Neuronal stem cell (in vitro differentiated cells): ENCODE measurements around the gene SIL1. TPM values are rescaled to one million over a fixed set of nuclear protein-coding genes. Genes with fewer than 3 reads are reported as not detected.

Experiments
- DNase-seq: peaks from one replicate; pipeline ENCODE4 v3.0.0-alpha.2; 2013; ENCODE audit warnings: low spot score
- H2AFZ ChIP-seq: one replicate; pipeline ENCODE4 v1.6.1; 2013; ENCODE audit warnings: mild to moderate bottlenecking, low read length, inconsistent platforms
- H2AK5ac ChIP-seq: 2 replicates; pipeline ENCODE4 v1.6.1; 2013; ENCODE audit warnings: low read depth, mild to moderate bottlenecking, inconsistent platforms, low read length, moderate library complexity, mixed read lengths
- H2BK120ac ChIP-seq: 2 replicates; pipeline ENCODE4 v1.6.1; 2013; ENCODE audit warnings: low read depth, mild to moderate bottlenecking, inconsistent platforms, low read length, moderate library complexity, mixed read lengths
- H2BK12ac ChIP-seq: one replicate; pipeline ENCODE4 v1.6.1; 2013; ENCODE audit warnings: low read length, inconsistent platforms
- H2BK15ac ChIP-seq: 2 replicates; pipeline ENCODE4 v1.6.1; 2013; ENCODE audit warnings: mild to moderate bottlenecking, low read length, inconsistent platforms, mixed read lengths
- H2BK5ac ChIP-seq: one replicate; pipeline ENCODE4 v1.6.1; 2013; ENCODE audit warnings: inconsistent platforms, mild to moderate bottlenecking, low read length, moderate library complexity
- H3K14ac ChIP-seq: one replicate; pipeline ENCODE4 v1.6.1; 2013; ENCODE audit warnings: low read length, inconsistent platforms
- H3K18ac ChIP-seq: 2 replicates; pipeline ENCODE4 v1.6.1; 2013; ENCODE audit warnings: low read length, inconsistent platforms
- H3K23ac ChIP-seq: 2 replicates; pipeline ENCODE4 v1.6.1; 2013; ENCODE audit warnings: low read depth, mild to moderate bottlenecking, mixed read lengths, low read length, inconsistent platforms; ENCODE audit not compliant: poor library complexity
- H3K27ac ChIP-seq: replicated peaks from 3 replicates; pipeline ENCODE4 v1.5.1; 2013; ENCODE audit warnings: low read length, inconsistent platforms
- H3K27me3 ChIP-seq, 3 experiments: 2 replicates each; pipeline ENCODE4 v1.6.1; 2013; ENCODE audit warnings: low read length in 3 of 3, mild to moderate bottlenecking in 2 of 3, inconsistent platforms in 1 of 3, low read depth in 1 of 3, mixed read lengths in 1 of 3, moderate library complexity in 1 of 3; ENCODE audit not compliant: control insufficient read depth in 3 of 3, insufficient read depth in 3 of 3
- H3K36me3 ChIP-seq, 2 donors: replicated peaks in 1 of 2; 2 replicates each; pipeline ENCODE4 v1.6.1; 2013; ENCODE audit warnings: low read length in 2 of 2; ENCODE audit not compliant: control insufficient read depth in 2 of 2, insufficient read depth in 2 of 2
- H3K4ac ChIP-seq: 2 replicates; pipeline ENCODE4 v1.6.1; 2013; ENCODE audit warnings: inconsistent platforms, mild to moderate bottlenecking, low read length, moderate library complexity
- H3K4me1 ChIP-seq, 2 donors: 1 replicate in 1 of 2; 2 replicates in 1 of 2; pipeline ENCODE4 v1.6.1; 2013; ENCODE audit warnings: low read length in 2 of 2, low read depth in 1 of 2; ENCODE audit not compliant: control insufficient read depth in 2 of 2, insufficient read depth in 1 of 2
- H3K4me2 ChIP-seq: one replicate; pipeline ENCODE4 v1.6.1; 2013; ENCODE audit warnings: mild to moderate bottlenecking, low read length, inconsistent platforms; ENCODE audit not compliant: insufficient read depth, poor library complexity, severe bottlenecking
- H3K4me3 ChIP-seq, 2 donors: 2 replicates each; pipeline ENCODE4 v1.5.1; 2013; ENCODE audit warnings: low read length in 2 of 2, mild to moderate bottlenecking in 2 of 2, inconsistent platforms in 1 of 2, moderate library complexity in 1 of 2
- H3K79me1 ChIP-seq: one replicate; pipeline ENCODE4 v1.6.1; 2013; ENCODE audit warnings: low read depth, mild to moderate bottlenecking, inconsistent platforms, low read length, moderate library complexity
- H3K9ac ChIP-seq: one replicate; pipeline ENCODE4 v1.6.1; 2013; ENCODE audit warnings: mild to moderate bottlenecking, low read depth, low read length, inconsistent platforms; ENCODE audit not compliant: poor library complexity
- H3K9me3 ChIP-seq, 2 donors: replicated peaks in 1 of 2; 2 replicates each; pipeline versions ENCODE3 to v1.6.1; 2013; ENCODE audit warnings: low read length in 2 of 2, mild to moderate bottlenecking in 2 of 2, inconsistent platforms in 1 of 2, low read depth in 1 of 2, mixed read lengths in 1 of 2, moderate library complexity in 1 of 2; ENCODE audit not compliant: control insufficient read depth in 2 of 2, insufficient read depth in 1 of 2
- H4K8ac ChIP-seq: one replicate; pipeline ENCODE4 v1.6.1; 2013; ENCODE audit warnings: low read depth, mild to moderate bottlenecking, inconsistent platforms, low read length, moderate library complexity
- H4K91ac ChIP-seq: one replicate; pipeline ENCODE4 v1.6.1; 2013; ENCODE audit warnings: low read length, low read depth, mild to moderate bottlenecking, inconsistent platforms; ENCODE audit not compliant: poor library complexity
- WGBS, 2 donors: extraction: QIAGEN DNeasy Blood & Tissue Kit; methylation state at CpG; one replicate each; pipeline ENCODE4 v1.1.7; 2013; ENCODE audit warnings: missing lambda C conversion rate in 2 of 2, mixed read lengths in 1 of 2; ENCODE audit not compliant: insufficient read length in 2 of 2, insufficient replicate concordance in 1 of 2; ENCODE audit errors: extremely low coverage in 2 of 2; 5-methylcytosine and 5-hydroxymethylcytosine counted together
- small RNA-seq: library from polyadenylated mRNA; stranded (forward); fragments of <200 nt; extraction: miRNeasy Mini kit (QIAGEN cat#:217004); gene quantifications from one replicate; pipeline ENCODE3, GENCODE V24; 2013; ENCODE audit not compliant: insufficient read depth

The SIL1 gene

GRCh38 chr5:138900281-138900965 lies 297.7 kb downstream of the SIL1 start:
- peaks cover 4 to 5% of the 10 kb centered on the region in 2 donors for H3K4me1 ChIP-seq
- H2BK5ac ChIP-seq: no peak overlapping the region
- no peak overlapping the region for H2BK12ac ChIP-seq
- no peak overlapping the region for H3K4me3 ChIP-seq
- no peak overlapping the region for H3K4me2 ChIP-seq
- no peak overlapping the region for H2AK5ac ChIP-seq
- H2AFZ ChIP-seq: no peak overlapping the region
- no peak overlapping the region for H3K4ac ChIP-seq
- H3K27me3 ChIP-seq: no peaks in the 10 kb centered on the region
- peaks cover 0 to 6% of the 10 kb centered on the region in 2 donors for H3K9me3 ChIP-seq
- H3K18ac ChIP-seq: no peak overlapping the region
- no peak for DNase-seq
- no peak overlapping the region for H3K9ac ChIP-seq
- H3K79me1 ChIP-seq: no peaks in the 10 kb centered on the region
- H4K8ac ChIP-seq: no peak overlapping the region
- no CpG with 5 or more reads among the region's 6 CpGs for WGBS, 2 donors
- no peak overlapping the region for H2BK15ac ChIP-seq
- no peak overlapping the region for H3K23ac ChIP-seq
- no peak overlapping the region for H4K91ac ChIP-seq
- peaks cover 8 to 73% of the 10 kb centered on the region in 2 donors for H3K36me3 ChIP-seq
- H2BK120ac ChIP-seq: no peak overlapping the region
- no peak overlapping the region for H3K14ac ChIP-seq
- no peak overlapping the region for H3K27ac ChIP-seq

- H2BK12ac ChIP-seq: no peak overlapping the region
- no peak overlapping the region for H3K9ac ChIP-seq
- DNase-seq: no peak
- no peak overlapping the region for H3K27ac ChIP-seq
- H3K9me3 ChIP-seq: peaks cover 0 to 6% of the 10 kb centered on the region in 2 donors
- no peak overlapping the region for H4K8ac ChIP-seq
- H3K36me3 ChIP-seq: peaks cover 2 to 71% of the 10 kb centered on the region in 2 donors
- no peak overlapping the region for H2BK120ac ChIP-seq
- H2BK15ac ChIP-seq: no peak overlapping the region
- no peaks in the 10 kb centered on the region for H3K27me3 ChIP-seq
- no peaks in the 10 kb centered on the region for H3K79me1 ChIP-seq
- H4K91ac ChIP-seq: no peak overlapping the region
- H3K4me3 ChIP-seq: no peak overlapping the region
- no peak overlapping the region for H3K23ac ChIP-seq
- no peak overlapping the region for H2BK5ac ChIP-seq
- H3K4ac ChIP-seq: no peak overlapping the region
- peaks cover 4 to 5% of the 10 kb centered on the region in 2 donors for H3K4me1 ChIP-seq
- no peak overlapping the region for H2AK5ac ChIP-seq
- H3K14ac ChIP-seq: no peak overlapping the region
- no peak overlapping the region for H3K18ac ChIP-seq
- no peak overlapping the region for H3K4me2 ChIP-seq
- WGBS, 2 donors: no CpG with 5 or more reads among the region's 2 CpGs
- H2AFZ ChIP-seq: no peak overlapping the region
Observed at GRCh38 chr5:138898742-138899141, 299.4 kb downstream of the SIL1 start.

GRCh38 chr5:138898299-138898698 lies 299.9 kb downstream of the SIL1 start:
- no peak overlapping the region for H2BK15ac ChIP-seq

More at GRCh38 chr5:138898299-138898698, 299.9 kb downstream of the SIL1 start:
- Histone ChIP-seq H3K23ac (no peak overlapping the region), H3K4me1 (peaks cover 4 to 5% of the 10 kb centered on the region in 2 donors), H2BK12ac (no peak overlapping the region), H2BK5ac (no peak overlapping the region), H2AK5ac (no peak overlapping the region), H3K9ac (no peak overlapping the region), H3K4me2 (no peak overlapping the region), H3K18ac (no peak overlapping the region), H3K4me3 (no peak overlapping the region), H3K27me3 (no peaks in the 10 kb centered on the region), H3K4ac (no peak overlapping the region), H3K27ac (no peak overlapping the region), H3K9me3 (peaks cover 0 to 6% of the 10 kb centered on the region in 2 donors), H4K91ac (no peak overlapping the region), H3K36me3 (peaks cover 2 to 67% of the 10 kb centered on the region in 2 donors), H4K8ac (no peak overlapping the region), H3K79me1 (no peaks in the 10 kb centered on the region), H2AFZ (no peak overlapping the region), H3K14ac (no peak overlapping the region), H2BK120ac (no peak overlapping the region)
- DNase-seq: no peak
- WGBS, 2 donors: no CpG with 5 or more reads among the region's 1 CpG

Small RNAs within 50 kb of the gene (small RNA-seq; reads per million reads assigned to genes)
- gene RNU6-572P: not detected
